MM.1S (cell line): ENCODE measurements around the gene ST7.

Experiments used
- CTCF ChIP-seq: fragments of 300-600 bp; sonication (generic); IDR thresholded peaks from 2 replicates; pipeline ENCODE4 v1.5.1; 2016; ENCODE audit warnings: antibody characterized with exemption, low read length, mixed read lengths
- EZH2phosphoT487 ChIP-seq: fragments of 300-600 bp; sonication (generic); IDR thresholded peaks from 2 replicates; pipeline ENCODE4 v1.6.1; 2018; ENCODE audit warnings: antibody characterized with exemption, low read length

GRCh38 chr7:117243390-117243789 is 290.1 kb downstream of the ST7 start:
- TF ChIP-seq CTCF (no peak), EZH2phosphoT487 (no peak)
